HG03460 (cell line): ENCODE data around the gene MAP4K3.

ENCODE experiments used
- ATAC-seq: cut with Tn5 transposase; IDR thresholded peaks from one replicate; pipeline ENCODE4 v1.9.1; 2021; ENCODE audit not compliant: unreplicated experiment

Gene MAP4K3

DNA sequence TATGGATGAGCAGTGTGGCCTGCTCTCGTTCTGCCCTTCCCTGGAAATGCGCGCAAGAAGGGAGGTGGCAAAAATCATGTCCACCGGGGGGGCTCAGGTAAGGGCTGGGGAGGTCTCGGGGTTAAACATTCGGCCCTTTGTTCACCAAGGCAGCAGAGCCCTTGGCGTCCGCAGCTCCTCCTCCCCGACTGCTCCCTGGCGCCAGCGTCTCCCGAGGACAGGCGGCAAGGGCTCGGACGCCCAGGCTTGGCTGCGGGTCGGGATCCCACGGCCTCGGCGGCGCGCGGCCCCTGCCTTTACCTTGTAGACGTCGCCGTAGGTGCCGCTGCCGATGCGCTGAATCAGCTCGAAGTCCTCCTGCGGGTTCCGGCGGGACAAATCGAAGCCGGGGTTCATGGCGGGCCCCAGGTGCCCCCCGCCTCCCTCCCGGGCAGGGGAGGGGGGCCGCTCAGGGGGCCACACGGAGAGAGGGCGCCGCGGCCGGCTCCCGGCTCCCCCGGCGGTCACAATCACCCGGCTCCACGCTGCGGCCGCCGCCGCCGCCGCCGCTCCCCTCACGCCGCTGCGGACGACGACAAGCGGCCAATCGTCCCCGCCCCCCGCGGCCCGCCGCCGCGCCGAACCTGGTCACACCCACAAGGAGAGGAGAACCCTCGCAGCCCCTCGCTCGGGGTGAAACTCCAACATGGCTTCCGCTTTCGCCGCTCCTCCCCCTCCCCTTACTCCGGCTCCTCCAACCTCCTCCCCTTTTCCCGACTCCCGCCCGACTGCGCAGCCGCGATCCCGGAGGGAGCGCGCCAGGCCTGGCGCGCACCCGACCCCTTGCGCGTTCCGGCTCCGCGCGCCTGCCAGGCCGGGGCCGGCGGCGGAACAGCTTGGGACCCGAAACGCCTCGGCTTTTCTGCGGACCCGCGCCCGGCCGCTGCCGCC is at the start of gene MAP4K3:
Gene MAP4K3 (minus strand): TSS at position 694 of the 930 bp plus-strand sequence. CDS start 298 bp downstream, at position 396.
- peak; percentile 72 for ATAC-seq

GRCh38 chr2:39486071-39486470 is 49.0 kb upstream of the MAP4K3 start:
- ATAC-seq = no peak

DNA sequence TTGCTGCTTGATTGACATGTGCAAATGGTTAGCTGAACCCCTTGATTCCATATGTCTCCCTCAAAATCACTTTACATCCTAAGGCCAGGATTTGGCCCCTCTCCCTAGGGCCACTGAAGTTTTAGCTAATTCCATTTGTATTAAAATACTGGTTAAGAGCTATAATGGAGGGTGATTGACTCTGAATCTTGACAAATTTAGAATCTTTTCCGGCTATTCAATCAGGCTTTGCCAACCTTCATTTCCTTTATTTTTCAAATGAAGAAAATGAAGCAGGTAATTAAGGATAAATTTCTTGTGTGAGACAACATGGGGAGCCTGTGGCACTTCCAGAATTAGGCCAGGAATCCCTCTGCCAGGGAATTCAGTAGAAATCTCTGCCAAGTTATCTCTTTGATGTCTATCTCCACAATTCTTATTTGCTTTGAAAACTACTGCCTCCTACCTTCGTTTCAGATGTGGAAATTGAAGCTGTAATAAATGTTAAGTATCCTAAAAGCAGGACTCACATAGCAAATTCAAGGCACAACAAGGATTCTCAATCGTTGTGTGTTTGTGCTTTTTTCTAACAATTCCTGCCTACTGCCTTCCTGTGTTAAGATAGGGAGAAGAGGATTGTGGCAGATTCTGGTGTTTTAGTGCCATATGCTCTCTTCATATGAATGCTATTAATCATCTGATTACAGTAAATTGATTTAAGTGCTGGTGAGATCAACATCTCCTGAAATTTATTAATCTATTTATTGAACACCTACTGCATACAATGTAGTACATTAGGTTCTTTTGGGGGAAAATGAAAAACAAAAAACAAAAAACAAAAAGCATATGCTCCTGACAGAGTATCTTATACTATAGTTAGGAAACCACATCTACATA is 47.8 kb upstream of the MAP4K3 start:
- ATAC-seq = no peak

DNA sequence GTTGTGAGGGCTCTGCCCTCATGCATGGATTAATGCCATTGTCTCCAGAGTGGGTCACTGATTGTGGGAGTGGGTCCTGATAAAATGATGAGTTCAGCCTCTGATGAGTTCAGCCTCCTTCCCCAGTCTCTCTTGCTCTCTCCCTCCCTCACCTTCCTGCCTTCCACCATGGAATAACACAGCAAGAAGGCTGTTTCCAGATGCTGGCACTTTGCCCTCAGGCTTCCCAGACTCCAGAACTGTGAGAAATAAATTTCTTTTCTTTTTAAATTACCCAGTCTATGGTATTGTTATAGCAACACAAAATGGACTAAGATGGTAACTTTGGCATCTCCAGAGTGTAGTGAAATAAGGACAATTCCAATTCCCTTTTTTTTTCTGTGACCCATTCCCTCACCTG is 47.1 kb upstream of the MAP4K3 start:
- no peak for ATAC-seq

GRCh38 chr2:39483534-39483933 is 46.4 kb upstream of the MAP4K3 start:
- ATAC-seq = no peak

- no peak for ATAC-seq
These were observed 44.5 kb upstream of the MAP4K3 start for GRCh38 chr2:39481611-39482010.

GRCh38 chr2:39479696-39480095 is 42.6 kb upstream of the MAP4K3 start:
- no peak for ATAC-seq

- ATAC-seq = no peak
These were observed 42.1 kb upstream of the MAP4K3 start for GRCh38 chr2:39479053-39479670.

DNA sequence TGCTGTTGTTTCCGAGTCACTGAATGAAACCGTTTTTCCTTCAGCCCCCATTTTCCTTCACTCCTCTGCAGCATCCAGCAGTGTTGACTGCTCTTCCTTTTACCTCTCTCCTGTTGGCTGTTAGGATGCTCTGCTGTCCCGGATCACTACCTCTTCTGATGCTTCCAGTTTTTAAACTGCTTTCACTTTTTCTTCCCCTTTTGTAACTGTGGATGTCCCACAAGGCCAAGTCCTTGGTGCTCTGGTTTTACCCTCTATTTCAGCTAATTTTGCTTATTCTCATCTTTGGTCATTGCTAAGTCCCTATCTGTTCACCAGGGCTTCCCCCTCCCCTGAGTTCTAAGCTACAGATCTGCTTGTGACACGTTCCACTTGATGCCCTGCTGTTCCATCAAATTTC is 39.4 kb upstream of the MAP4K3 start:
- ATAC-seq = peak; percentile 85

DNA sequence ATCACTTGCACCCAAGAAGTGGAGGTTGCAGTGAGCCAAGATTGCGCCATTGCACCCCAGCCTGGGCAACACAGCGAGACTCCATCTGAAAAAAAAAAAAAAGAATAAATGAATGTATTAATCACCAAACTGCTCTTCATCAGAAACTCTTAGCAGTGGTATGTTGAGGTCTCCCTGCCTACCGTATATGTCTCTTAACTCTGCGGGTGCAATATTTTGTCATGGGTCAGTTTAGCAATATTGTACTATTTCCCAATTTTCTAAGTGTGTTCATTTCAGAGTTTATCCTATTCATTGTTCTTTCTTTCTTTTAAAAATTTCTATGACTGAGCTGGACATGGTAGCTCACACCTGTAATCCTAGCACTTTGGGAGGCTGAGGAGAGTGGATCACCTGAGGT is 37.9 kb upstream of the MAP4K3 start:
- ATAC-seq = no peak

DNA sequence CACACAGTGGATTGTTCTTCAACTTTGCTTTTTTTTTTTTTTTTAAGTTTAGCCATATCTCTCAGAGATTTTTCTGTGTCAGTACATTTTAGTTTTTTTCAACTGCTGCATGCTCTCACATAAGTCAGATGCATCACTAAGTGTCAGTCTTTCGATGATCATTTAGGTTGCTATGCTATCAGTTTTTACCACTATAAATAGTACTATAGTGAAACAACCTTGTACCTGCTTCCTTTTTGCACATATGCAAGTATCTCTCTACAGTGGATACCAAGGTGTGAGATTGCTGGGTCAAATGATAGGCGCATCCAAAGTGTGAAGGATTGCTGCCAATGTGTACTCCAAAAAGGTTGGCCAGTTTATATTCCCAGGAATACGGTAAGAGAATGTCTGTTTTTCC is 33.5 kb upstream of the MAP4K3 start:
- no peak for ATAC-seq

GRCh38 chr2:39469807-39470206 is 32.7 kb upstream of the MAP4K3 start:
- peak; percentile 84 for ATAC-seq

DNA sequence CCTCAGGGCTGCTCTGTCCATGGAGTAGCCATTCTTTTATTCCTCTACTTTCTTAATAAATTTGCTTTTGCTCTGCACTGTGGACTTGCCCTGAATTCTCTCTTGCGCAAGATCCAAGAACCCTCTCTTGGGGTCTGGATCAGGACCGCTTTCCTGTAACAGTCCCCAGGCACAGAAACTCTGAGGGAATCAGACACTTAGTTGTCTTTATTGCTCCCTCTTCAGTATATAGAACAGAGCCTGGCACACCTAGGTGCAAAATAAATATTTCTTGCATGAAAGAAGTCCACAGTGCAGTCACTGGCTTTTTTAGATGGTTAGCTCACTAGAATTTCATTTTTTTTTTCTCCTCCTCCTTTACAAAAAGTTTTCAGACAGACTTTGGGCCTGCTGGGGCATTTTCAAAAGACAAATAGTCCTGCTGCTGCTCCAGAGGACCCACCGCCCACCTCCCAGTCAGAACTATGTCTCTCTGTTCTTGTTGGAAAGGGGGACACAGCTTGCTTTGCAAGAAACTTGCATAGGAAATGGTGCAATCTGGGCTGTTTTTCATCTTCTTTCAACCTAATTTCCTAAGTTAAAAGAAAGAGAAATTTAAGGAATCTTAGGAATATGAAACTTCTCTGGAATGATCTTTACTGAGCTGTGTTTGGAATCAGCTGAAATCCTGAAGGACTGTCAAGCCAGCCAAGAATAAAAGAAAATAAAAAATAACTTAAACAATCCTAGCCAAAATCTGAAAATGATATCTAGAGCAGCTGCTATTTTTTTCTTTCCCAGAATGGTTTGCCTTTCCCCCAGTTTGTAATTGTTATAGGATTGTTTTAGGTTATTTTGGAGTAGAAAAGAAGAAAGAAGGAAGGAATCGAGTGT is 31.7 kb upstream of the MAP4K3 start:
- ATAC-seq = no peak

- ATAC-seq = no peak
These were observed 29.2 kb upstream of the MAP4K3 start for GRCh38 chr2:39466311-39466710.

DNA sequence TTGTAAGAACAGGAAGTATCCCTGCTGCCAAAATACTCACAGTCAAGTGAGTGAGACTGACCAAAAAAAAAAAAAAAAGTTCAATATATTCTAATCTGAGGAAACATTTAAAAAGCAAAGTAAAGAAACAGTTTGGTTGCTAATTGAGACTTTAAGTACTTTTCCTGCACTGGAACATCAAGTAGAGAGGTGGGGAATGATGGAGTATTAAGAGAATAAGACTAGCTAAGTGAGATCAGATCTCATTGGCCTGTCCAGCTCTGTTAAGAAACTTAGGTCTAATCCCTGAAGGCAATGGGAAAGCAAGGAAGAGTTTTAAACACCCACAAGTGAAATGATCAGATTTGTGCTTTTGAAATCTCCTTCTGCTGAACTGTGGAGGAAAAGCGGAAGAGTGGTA is 27.8 kb upstream of the MAP4K3 start:
- no peak for ATAC-seq

DNA sequence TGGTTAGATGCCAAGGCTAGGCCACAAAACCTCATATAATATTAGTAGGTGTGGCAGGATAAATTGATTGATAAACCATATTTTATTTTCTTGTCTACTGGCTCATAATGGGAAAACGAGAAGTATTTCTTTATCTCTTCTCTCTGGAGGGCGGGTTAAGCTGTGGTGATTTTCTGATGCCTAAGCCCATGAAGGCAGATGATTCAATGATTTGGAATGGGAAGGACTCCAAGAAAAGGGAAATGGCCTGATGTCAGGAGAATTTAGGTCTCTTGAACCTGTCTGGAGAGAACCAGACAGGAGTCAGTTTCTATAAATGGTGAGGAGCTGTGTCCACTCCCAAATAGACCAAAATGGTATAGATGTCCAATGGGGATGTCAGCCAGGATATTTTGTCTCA is 18.7 kb upstream of the MAP4K3 start:
- ATAC-seq = no peak

DNA sequence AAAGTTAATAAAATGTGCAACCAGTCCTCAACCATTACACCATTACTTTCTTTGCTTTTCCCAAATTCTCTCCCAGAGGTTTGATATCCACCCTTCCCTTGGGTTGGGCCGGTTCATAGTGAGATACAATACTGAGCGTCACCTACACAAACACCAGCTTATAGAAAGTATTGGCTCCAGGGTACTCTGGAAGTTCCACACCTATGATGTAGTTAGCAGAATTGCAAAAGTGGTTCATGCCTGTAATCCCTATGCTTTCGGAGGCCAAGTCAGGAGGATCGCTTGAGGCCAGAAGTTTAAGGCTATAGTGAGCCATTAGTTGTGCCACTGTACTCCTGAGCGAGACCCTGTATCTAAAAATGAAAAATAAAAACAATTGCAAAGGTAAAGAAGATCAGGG is 15.3 kb upstream of the MAP4K3 start:
- ATAC-seq = no peak

DNA sequence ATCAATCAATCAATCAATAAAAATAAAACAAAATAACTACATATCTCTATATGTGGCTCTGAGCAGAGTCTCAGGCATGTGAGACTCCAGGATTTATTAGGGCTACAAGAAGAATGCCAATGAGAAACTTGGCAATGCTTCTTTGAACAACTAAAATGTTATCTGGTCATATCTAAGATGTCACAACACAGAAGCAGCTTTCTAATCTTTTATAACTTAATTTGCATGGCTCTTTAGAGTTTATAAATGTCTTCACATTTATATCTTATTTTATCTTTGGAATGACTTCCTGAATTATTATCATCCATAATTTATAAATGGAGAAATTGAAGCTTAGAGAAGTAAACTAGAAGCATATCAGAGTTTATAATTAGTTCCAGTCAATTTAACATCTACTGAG is 14.9 kb upstream of the MAP4K3 start:
- ATAC-seq = no peak

GRCh38 chr2:39448169-39448502 is 11.1 kb upstream of the MAP4K3 start:
- no peak for ATAC-seq

DNA sequence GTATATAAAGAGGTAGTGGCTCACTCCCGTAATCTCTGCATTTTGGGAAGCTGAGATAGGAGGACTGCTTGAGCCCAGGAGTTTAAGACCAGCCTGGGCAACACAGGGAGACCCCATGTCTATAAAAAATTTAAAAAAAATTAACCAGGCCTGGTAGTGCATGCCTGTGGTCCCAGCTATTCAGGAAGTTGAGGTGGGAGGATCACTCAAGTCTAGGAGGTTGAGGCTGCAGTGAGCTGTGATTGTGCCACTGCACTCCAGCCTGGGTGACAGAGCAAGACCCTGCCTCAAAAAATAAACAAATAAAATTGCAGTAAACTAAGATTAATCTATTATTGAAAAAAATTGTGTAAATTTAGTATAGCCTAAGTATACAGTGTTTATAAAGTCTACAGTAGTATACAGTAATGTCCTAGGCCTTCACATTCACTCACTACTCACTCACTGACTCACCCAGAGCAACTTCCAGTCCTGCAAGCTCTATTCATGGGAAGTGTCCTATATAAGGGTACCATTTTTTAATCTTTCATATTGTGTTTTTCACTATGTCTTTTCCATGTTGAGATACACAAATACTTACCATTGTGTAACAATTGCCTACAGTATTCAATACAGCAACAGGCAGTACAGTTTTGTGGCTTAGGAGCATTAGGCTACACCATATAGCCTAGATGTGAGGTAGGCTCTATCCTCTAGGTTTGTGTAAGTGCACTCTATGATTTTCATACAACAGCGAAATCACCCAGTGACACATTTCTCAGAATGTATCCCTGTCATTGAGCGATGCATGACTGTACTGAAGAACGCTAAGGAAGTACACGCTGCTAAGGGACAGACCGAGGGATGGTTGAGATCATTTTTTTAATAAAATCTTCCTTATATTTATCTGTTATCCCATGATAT is 10.4 kb upstream of the MAP4K3 start:
- ATAC-seq = no peak
